HEK293 (cell line): ENCODE measurements around the gene PPFIBP1.
A peak's percentile ranks its signal among the peaks of the same experiment; 100 is the strongest.

Experiments used
- GLI4 ChIP-seq: fragments of 450-650 bp; formaldehyde crosslinking; IDR thresholded peaks from 2 replicates; pipeline ENCODE4 v1.5.1; 2016; ENCODE audit warnings: missing biosample characterization, missing genetic modification characterization
- GLIS1 ChIP-seq: fragments of 450-650 bp; formaldehyde crosslinking; IDR thresholded peaks from 2 replicates; pipeline ENCODE4 v1.5.1; 2016; ENCODE audit warnings: missing biosample characterization, missing genetic modification characterization
- KLF10 ChIP-seq: fragments of 450-650 bp; IDR thresholded peaks from 2 replicates; pipeline ENCODE4 v1.5.1; 2018; ENCODE audit warnings: missing biosample characterization, mild to moderate bottlenecking, missing genetic modification characterization
- KLF16 ChIP-seq: fragments of 450-650 bp; formaldehyde crosslinking; IDR thresholded peaks from 2 replicates; pipeline ENCODE4 v1.5.1; 2017; ENCODE audit warnings: missing biosample characterization, missing genetic modification characterization
- MYNN ChIP-seq: fragments of 450-650 bp; formaldehyde crosslinking; IDR thresholded peaks from 2 replicates; pipeline ENCODE4 v1.5.1; 2016; ENCODE audit warnings: missing biosample characterization, missing genetic modification characterization, borderline replicate concordance
- MZF1 ChIP-seq: fragments of 450-650 bp; formaldehyde crosslinking; IDR thresholded peaks from 2 replicates; pipeline ENCODE4 v1.5.1; 2017; ENCODE audit warnings: missing biosample characterization, missing genetic modification characterization, borderline replicate concordance
- OSR2 ChIP-seq: fragments of 450-650 bp; formaldehyde crosslinking; IDR thresholded peaks from 2 replicates; pipeline ENCODE4 v1.5.1; 2016; ENCODE audit warnings: missing biosample characterization, missing genetic modification characterization
- PRDM1 ChIP-seq: fragments of 450-650 bp; formaldehyde crosslinking; IDR thresholded peaks from 2 replicates; pipeline ENCODE4; 2016; ENCODE audit warnings: missing biosample characterization, missing genetic modification characterization
- RBAK ChIP-seq: fragments of 450-650 bp; formaldehyde crosslinking; IDR thresholded peaks from 2 replicates; pipeline ENCODE4 v1.5.1; 2016; ENCODE audit warnings: missing biosample characterization, missing genetic modification characterization
- ZBTB48 ChIP-seq: fragments of 450-650 bp; formaldehyde crosslinking; IDR thresholded peaks from 2 replicates; pipeline ENCODE4 v1.5.1; 2016; ENCODE audit warnings: missing biosample characterization, missing genetic modification characterization
- ZNF121 ChIP-seq: fragments of 450-650 bp; formaldehyde crosslinking; IDR thresholded peaks from 2 replicates; pipeline ENCODE4 v1.5.1; 2016; ENCODE audit warnings: missing biosample characterization, missing genetic modification characterization
- ZNF146 ChIP-seq: fragments of 450-650 bp; formaldehyde crosslinking; IDR thresholded peaks from 2 replicates; pipeline ENCODE4 v1.5.1; 2016; ENCODE audit warnings: missing biosample characterization, missing genetic modification characterization
- ZNF155 ChIP-seq: fragments of 450-650 bp; formaldehyde crosslinking; IDR thresholded peaks from 2 replicates; pipeline ENCODE4 v1.5.1; 2016; ENCODE audit warnings: missing biosample characterization, missing genetic modification characterization
- ZNF223 ChIP-seq: fragments of 450-650 bp; formaldehyde crosslinking; IDR thresholded peaks from 2 replicates; pipeline ENCODE4 v1.5.1; 2016; ENCODE audit warnings: missing biosample characterization, missing genetic modification characterization
- ZNF302 ChIP-seq: fragments of 450-650 bp; formaldehyde crosslinking; IDR thresholded peaks from 2 replicates; pipeline ENCODE4 v1.5.1; 2016; ENCODE audit warnings: missing biosample characterization, missing genetic modification characterization, low read depth
- ZNF311 ChIP-seq: fragments of 450-650 bp; formaldehyde crosslinking; IDR thresholded peaks from 2 replicates; pipeline ENCODE4 v1.5.1; 2017; ENCODE audit warnings: missing biosample characterization, missing genetic modification characterization, borderline replicate concordance
- ZNF335 ChIP-seq: fragments of 450-650 bp; formaldehyde crosslinking; conservative IDR thresholded peaks from 2 replicates; pipeline ENCODE4 v1.5.1; 2016; ENCODE audit warnings: missing biosample characterization, missing genetic modification characterization
- ZNF354C ChIP-seq: fragments of 450-650 bp; formaldehyde crosslinking; IDR thresholded peaks from 2 replicates; pipeline ENCODE4 v1.5.1; 2016; ENCODE audit warnings: missing biosample characterization, missing genetic modification characterization, low read depth, borderline replicate concordance
- ZNF473 ChIP-seq: fragments of 450-650 bp; formaldehyde crosslinking; IDR thresholded peaks from 2 replicates; pipeline ENCODE4 v1.5.1; 2017; ENCODE audit warnings: missing biosample characterization, missing genetic modification characterization
- ZNF521 ChIP-seq: fragments of 450-650 bp; formaldehyde crosslinking; IDR thresholded peaks from 2 replicates; pipeline ENCODE4 v1.5.1; 2017; ENCODE audit warnings: missing biosample characterization, mild to moderate bottlenecking, missing genetic modification characterization
- ZNF529 ChIP-seq: fragments of 450-650 bp; formaldehyde crosslinking; IDR thresholded peaks from 2 replicates; pipeline ENCODE4 v1.5.1; 2017; ENCODE audit warnings: missing genetic modification characterization, missing biosample characterization; ENCODE audit not compliant: insufficient replicate concordance
- ZNF544 ChIP-seq: fragments of 450-650 bp; formaldehyde crosslinking; IDR thresholded peaks from 2 replicates; pipeline ENCODE4 v1.5.0; 2017; ENCODE audit warnings: missing biosample characterization, missing genetic modification characterization
- ZNF560 ChIP-seq: fragments of 450-650 bp; formaldehyde crosslinking; IDR thresholded peaks from 2 replicates; pipeline ENCODE4 v1.5.1; 2017; ENCODE audit warnings: missing biosample characterization, missing genetic modification characterization, borderline replicate concordance
- ZNF585B ChIP-seq: fragments of 450-650 bp; formaldehyde crosslinking; IDR thresholded peaks from 2 replicates; pipeline ENCODE4 v1.5.1; 2016; ENCODE audit warnings: missing biosample characterization, missing genetic modification characterization
- ZNF610 ChIP-seq: fragments of 450-650 bp; formaldehyde crosslinking; IDR thresholded peaks from 2 replicates; pipeline ENCODE4 v1.5.1; 2016; ENCODE audit warnings: missing biosample characterization, missing genetic modification characterization, borderline replicate concordance
- ZNF776 ChIP-seq: fragments of 450-650 bp; formaldehyde crosslinking; IDR thresholded peaks from 2 replicates; pipeline ENCODE4 v1.5.0; 2017; ENCODE audit warnings: missing biosample characterization, missing genetic modification characterization, borderline replicate concordance
- ZNF791 ChIP-seq: fragments of 450-650 bp; formaldehyde crosslinking; IDR thresholded peaks from 2 replicates; pipeline ENCODE4 v1.5.1; 2016; ENCODE audit warnings: missing biosample characterization, missing genetic modification characterization
- ZNF837 ChIP-seq: fragments of 450-650 bp; formaldehyde crosslinking; IDR thresholded peaks from 2 replicates; pipeline ENCODE4 v1.5.1; 2016; ENCODE audit warnings: missing biosample characterization, missing genetic modification characterization
- TF ChIP-seq, protein P1 (sequence below): fragments of 450-650 bp; formaldehyde crosslinking; IDR thresholded peaks from 2 replicates; pipeline ENCODE4 v1.5.1; 2016; ENCODE audit warnings: missing biosample characterization, missing genetic modification characterization
- TF ChIP-seq, protein P2 (sequence below): fragments of 450-650 bp; formaldehyde crosslinking; IDR thresholded peaks from 2 replicates; pipeline ENCODE4 v1.5.1; 2017; ENCODE audit warnings: missing biosample characterization, missing genetic modification characterization
- TF ChIP-seq, protein P3 (sequence below): fragments of 450-650 bp; formaldehyde crosslinking; IDR thresholded peaks from 2 replicates; pipeline ENCODE4 v1.5.1; 2016; ENCODE audit warnings: missing biosample characterization, missing genetic modification characterization
- TF ChIP-seq, protein P4 (sequence below): fragments of 450-650 bp; formaldehyde crosslinking; IDR thresholded peaks from 2 replicates; pipeline ENCODE4 v1.5.1; 2017; ENCODE audit warnings: missing biosample characterization, missing genetic modification characterization
- TF ChIP-seq, protein P5 (sequence below): fragments of 450-650 bp; formaldehyde crosslinking; IDR thresholded peaks from 2 replicates; pipeline ENCODE4 v1.5.1; 2017; ENCODE audit warnings: missing biosample characterization, mild to moderate bottlenecking, missing genetic modification characterization, moderate library complexity

The PPFIBP1 gene

DNA sequence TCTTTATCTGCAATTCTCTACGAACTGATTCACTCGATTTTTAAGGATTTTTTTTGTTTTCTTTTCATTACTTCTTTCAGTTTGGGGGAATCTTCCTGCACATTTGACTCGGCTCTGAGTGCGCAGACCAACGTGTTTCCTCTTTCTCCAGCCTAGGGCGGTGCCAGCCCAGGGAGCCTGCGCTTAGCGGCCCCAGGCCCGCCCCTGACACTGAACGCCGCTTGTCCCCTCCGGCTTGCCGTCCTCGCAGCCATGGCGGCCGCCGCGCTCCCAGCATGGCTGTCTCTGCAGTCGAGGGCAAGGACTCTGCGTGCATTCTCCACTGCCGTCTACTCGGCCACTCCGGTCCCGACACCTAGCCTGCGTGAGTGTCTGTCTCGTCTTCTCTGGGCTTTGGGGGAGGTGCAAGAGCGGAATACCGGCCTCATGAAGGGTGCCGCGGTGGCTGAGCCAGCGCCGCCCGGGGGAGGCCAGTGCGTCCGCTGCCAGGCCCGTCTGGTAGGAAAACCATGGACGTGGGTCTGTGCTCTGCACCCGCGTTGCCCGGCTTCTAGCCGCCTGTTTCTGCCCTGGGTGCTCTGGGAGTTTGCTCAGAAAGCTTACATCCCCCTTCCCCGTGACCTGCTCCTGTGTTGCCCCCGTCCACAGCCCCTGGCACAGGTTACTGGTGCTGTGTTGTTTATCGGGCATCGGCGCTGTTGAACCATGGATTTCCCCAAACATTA is 186.7 kb downstream of the PPFIBP1 start, which contains the start of gene MRPS35 (continued):
- TF ChIP-seq, protein P1, sequence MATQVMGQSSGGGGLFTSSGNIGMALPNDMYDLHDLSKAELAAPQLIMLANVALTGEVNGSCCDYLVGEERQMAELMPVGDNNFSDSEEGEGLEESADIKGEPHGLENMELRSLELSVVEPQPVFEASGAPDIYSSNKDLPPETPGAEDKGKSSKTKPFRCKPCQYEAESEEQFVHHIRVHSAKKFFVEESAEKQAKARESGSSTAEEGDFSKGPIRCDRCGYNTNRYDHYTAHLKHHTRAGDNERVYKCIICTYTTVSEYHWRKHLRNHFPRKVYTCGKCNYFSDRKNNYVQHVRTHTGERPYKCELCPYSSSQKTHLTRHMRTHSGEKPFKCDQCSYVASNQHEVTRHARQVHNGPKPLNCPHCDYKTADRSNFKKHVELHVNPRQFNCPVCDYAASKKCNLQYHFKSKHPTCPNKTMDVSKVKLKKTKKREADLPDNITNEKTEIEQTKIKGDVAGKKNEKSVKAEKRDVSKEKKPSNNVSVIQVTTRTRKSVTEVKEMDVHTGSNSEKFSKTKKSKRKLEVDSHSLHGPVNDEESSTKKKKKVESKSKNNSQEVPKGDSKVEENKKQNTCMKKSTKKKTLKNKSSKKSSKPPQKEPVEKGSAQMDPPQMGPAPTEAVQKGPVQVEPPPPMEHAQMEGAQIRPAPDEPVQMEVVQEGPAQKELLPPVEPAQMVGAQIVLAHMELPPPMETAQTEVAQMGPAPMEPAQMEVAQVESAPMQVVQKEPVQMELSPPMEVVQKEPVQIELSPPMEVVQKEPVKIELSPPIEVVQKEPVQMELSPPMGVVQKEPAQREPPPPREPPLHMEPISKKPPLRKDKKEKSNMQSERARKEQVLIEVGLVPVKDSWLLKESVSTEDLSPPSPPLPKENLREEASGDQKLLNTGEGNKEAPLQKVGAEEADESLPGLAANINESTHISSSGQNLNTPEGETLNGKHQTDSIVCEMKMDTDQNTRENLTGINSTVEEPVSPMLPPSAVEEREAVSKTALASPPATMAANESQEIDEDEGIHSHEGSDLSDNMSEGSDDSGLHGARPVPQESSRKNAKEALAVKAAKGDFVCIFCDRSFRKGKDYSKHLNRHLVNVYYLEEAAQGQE = peak; percentile 64; the same call in 1 of the 2 replicates
- TF ChIP-seq ZNF791 (tag by site-specific recombination) = no peak
- no peak for TF ChIP-seq ZNF585B
- no peak for TF ChIP-seq ZNF155
- no peak for TF ChIP-seq ZNF521 (tag by site-specific recombination)
- no peak for TF ChIP-seq OSR2 (tag by site-specific recombination)
- TF ChIP-seq, protein P2, sequence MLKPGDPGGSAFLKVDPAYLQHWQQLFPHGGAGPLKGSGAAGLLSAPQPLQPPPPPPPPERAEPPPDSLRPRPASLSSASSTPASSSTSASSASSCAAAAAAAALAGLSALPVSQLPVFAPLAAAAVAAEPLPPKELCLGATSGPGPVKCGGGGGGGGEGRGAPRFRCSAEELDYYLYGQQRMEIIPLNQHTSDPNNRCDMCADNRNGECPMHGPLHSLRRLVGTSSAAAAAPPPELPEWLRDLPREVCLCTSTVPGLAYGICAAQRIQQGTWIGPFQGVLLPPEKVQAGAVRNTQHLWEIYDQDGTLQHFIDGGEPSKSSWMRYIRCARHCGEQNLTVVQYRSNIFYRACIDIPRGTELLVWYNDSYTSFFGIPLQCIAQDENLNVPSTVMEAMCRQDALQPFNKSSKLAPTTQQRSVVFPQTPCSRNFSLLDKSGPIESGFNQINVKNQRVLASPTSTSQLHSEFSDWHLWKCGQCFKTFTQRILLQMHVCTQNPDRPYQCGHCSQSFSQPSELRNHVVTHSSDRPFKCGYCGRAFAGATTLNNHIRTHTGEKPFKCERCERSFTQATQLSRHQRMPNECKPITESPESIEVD = no peak
- no peak for TF ChIP-seq KLF10
- TF ChIP-seq ZNF335 = peak; percentile 93
- TF ChIP-seq, protein P3, sequence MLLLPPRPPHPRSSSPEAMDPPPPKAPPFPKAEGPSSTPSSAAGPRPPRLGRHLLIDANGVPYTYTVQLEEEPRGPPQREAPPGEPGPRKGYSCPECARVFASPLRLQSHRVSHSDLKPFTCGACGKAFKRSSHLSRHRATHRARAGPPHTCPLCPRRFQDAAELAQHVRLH (tag by site-specific recombination) = peak; percentile 81
- TF ChIP-seq ZNF544 (tag by site-specific recombination) = no peak
- peak; percentile 86; the same call in 1 of the 2 replicates for TF ChIP-seq ZNF610
- peak; percentile 91 for TF ChIP-seq ZBTB48 (tag by site-specific recombination)
- TF ChIP-seq GLI4 = peak; percentile 99
- no peak for TF ChIP-seq ZNF837 (tag by site-specific recombination)
- 0 out of 2 replicates have a peak, but pooled peaks have one; percentile 30 for TF ChIP-seq ZNF146 (tag by site-specific recombination)
- no peak for TF ChIP-seq MZF1 (tag by site-specific recombination)
- no peak; the same call in 1 of the 2 replicates for TF ChIP-seq MYNN (tag by site-specific recombination)
- TF ChIP-seq ZNF223 = no peak
- TF ChIP-seq, protein P4, sequence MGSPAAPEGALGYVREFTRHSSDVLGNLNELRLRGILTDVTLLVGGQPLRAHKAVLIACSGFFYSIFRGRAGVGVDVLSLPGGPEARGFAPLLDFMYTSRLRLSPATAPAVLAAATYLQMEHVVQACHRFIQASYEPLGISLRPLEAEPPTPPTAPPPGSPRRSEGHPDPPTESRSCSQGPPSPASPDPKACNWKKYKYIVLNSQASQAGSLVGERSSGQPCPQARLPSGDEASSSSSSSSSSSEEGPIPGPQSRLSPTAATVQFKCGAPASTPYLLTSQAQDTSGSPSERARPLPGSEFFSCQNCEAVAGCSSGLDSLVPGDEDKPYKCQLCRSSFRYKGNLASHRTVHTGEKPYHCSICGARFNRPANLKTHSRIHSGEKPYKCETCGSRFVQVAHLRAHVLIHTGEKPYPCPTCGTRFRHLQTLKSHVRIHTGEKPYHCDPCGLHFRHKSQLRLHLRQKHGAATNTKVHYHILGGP = no peak
- no peak for TF ChIP-seq ZNF311 (tag by site-specific recombination)
- TF ChIP-seq ZNF302 = no peak
- TF ChIP-seq KLF16 (tag by site-specific recombination) = peak; percentile 94
- no peak for TF ChIP-seq RBAK (tag by site-specific recombination)
- TF ChIP-seq PRDM1 (tag by site-specific recombination) = no peak
- peak; percentile 64 for TF ChIP-seq GLIS1 (tag by site-specific recombination)
- no peak for TF ChIP-seq ZNF560
- no peak for TF ChIP-seq ZNF776 (tag by site-specific recombination)
- TF ChIP-seq ZNF354C (tag by site-specific recombination) = no peak
- TF ChIP-seq, protein P5, sequence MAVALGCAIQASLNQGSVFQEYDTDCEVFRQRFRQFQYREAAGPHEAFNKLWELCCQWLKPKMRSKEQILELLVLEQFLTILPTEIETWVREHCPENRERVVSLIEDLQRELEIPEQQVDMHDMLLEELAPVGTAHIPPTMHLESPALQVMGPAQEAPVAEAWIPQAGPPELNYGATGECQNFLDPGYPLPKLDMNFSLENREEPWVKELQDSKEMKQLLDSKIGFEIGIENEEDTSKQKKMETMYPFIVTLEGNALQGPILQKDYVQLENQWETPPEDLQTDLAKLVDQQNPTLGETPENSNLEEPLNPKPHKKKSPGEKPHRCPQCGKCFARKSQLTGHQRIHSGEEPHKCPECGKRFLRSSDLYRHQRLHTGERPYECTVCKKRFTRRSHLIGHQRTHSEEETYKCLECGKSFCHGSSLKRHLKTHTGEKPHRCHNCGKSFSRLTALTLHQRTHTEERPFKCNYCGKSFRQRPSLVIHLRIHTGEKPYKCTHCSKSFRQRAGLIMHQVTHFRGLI (tag by site-specific recombination) = peak; percentile 47; the same call in 1 of the 2 replicates
- peak; percentile 68; the same call in 1 of the 2 replicates for TF ChIP-seq ZNF121
- TF ChIP-seq ZNF473 (tag by site-specific recombination) = no peak
- no peak for TF ChIP-seq ZNF529 (tag by site-specific recombination)
